H1 (cell line): ENCODE measurements around the gene UMAD1. TPM values are rescaled to one million over a fixed set of nuclear protein-coding genes. Genes with fewer than 3 reads are reported as not detected.

Experiments
- CTCF ChIA-PET: fragments of 300-600 bp; sonication (Branson Sonifier 250); formaldehyde crosslinking; loops from one replicate; lab custom pipeline; 2021; ENCODE audit not compliant: partially characterized antibody; lab: Charles Lee
- POLR2A ChIA-PET: fragments of 300-600 bp; sonication (Branson Sonifier 250); formaldehyde crosslinking; loops from one replicate; lab custom pipeline; 2021; ENCODE audit warnings: inconsistent platforms; ENCODE audit not compliant: partially characterized antibody; lab: Charles Lee
- DNase-seq, 2 experiments: peaks; one replicate each; pipeline versions ENCODE4 v3.0.0 to v3.0.0-alpha.2; 2010 to 2022; ENCODE audit warnings: low spot score in 2 of 2, low read depth in 1 of 2, mixed read lengths in 1 of 2
- FAIRE-seq: peaks from 2 replicates; lab custom pipeline; 2011; peaks lifted over from hg19 to GRCh38; lab: Jason Lieb, UNC
- H2AFZ ChIP-seq: 2 replicates; pipeline ENCODE4 v1.8.1; 2012; ENCODE audit warnings: low read length, inconsistent platforms
- H2AK5ac ChIP-seq: 2 replicates; pipeline ENCODE4 v1.6.1; 2013; ENCODE audit warnings: low read depth, low read length
- H2BK120ac ChIP-seq: replicated peaks from 2 replicates; pipeline ENCODE3; 2013; ENCODE audit warnings: low read depth, low read length, inconsistent platforms
- H2BK12ac ChIP-seq: 2 replicates; pipeline ENCODE4 v1.6.1; 2013; ENCODE audit warnings: low read depth, low read length
- H2BK15ac ChIP-seq: 2 replicates; pipeline ENCODE4 v1.6.1; 2013; ENCODE audit warnings: low read length
- H2BK20ac ChIP-seq: 2 replicates; pipeline ENCODE4 v1.6.1; 2013; ENCODE audit warnings: low read length
- H2BK5ac ChIP-seq: 2 replicates; pipeline ENCODE4 v1.6.1; 2013; ENCODE audit warnings: low read depth, low read length
- H3K14ac ChIP-seq: 2 replicates; pipeline ENCODE4 v1.6.1; 2013; ENCODE audit warnings: inconsistent platforms; ENCODE audit not compliant: insufficient read length
- H3K18ac ChIP-seq: 2 replicates; pipeline ENCODE4 v1.6.1; 2013; ENCODE audit warnings: low read length; ENCODE audit errors: extremely low read depth
- H3K23ac ChIP-seq: 2 replicates; pipeline ENCODE4 v1.6.1; 2013; ENCODE audit warnings: inconsistent platforms; ENCODE audit not compliant: insufficient read length
- H3K23me2 ChIP-seq: 2 replicates; pipeline ENCODE4 v1.6.1; 2013; ENCODE audit warnings: low read depth, low read length
- H3K27ac ChIP-seq: 2 replicates; pipeline ENCODE4 v1.6.1; 2011; ENCODE audit warnings: low read depth, low read length, inconsistent platforms
- H3K27me3 ChIP-seq, 4 experiments: replicated peaks in 1 of 4; 1 replicate in 1 of 4; 2 replicates in 3 of 4; pipeline versions ENCODE4 v1.6.1 to v1.8.1; 2011 to 2013; ENCODE audit warnings: low read length in 3 of 4, mild to moderate bottlenecking in 3 of 4, inconsistent platforms in 2 of 4, mixed read lengths in 2 of 4, moderate library complexity in 1 of 4; ENCODE audit not compliant: control insufficient read depth in 3 of 4, insufficient read depth in 3 of 4; ENCODE audit errors: extremely low read depth in 1 of 4
- H3K36me3 ChIP-seq, 4 experiments: 2 replicates each; pipeline versions ENCODE4 v1.6.1 to v1.8.1; 2011 to 2013; ENCODE audit warnings: mild to moderate bottlenecking in 4 of 4, low read length in 3 of 4, moderate library complexity in 2 of 4, control low read depth in 1 of 4, inconsistent platforms in 1 of 4; ENCODE audit not compliant: insufficient read depth in 4 of 4, control insufficient read depth in 2 of 4
- H3K4ac ChIP-seq: replicated peaks from 2 replicates; pipeline ENCODE3; 2013; ENCODE audit warnings: low read length, low read depth, mixed read lengths, inconsistent platforms; ENCODE audit not compliant: insufficient read length
- H3K4me1 ChIP-seq, 4 experiments: replicated peaks in 1 of 4; 1 replicate in 1 of 4; 2 replicates in 3 of 4; pipeline versions ENCODE4 v1.6.1 to v1.8.1; 2011 to 2013; ENCODE audit warnings: low read length in 3 of 4, inconsistent platforms in 2 of 4, mixed read lengths in 1 of 4; ENCODE audit not compliant: insufficient read depth in 4 of 4, control insufficient read depth in 3 of 4
- H3K4me2 ChIP-seq, 2 experiments: 2 replicates each; pipeline versions ENCODE4 v1.6.1 to v1.8.1; 2011 to 2013; ENCODE audit warnings: low read depth in 2 of 2, low read length in 2 of 2, control low read depth in 1 of 2, inconsistent platforms in 1 of 2, mild to moderate bottlenecking in 1 of 2; ENCODE audit not compliant: insufficient read depth in 1 of 2
- H3K4me3 ChIP-seq, 4 experiments: fragments of 200-600, 300-600 bp in 1 of 4; sonication (generic), shearing (Covaris generic), sonication (Bioruptor Twin) in 1 of 4; 2 replicates each; pipeline versions ENCODE4 v1.5.1 to v1.8.1; 2011 to 2016; ENCODE audit warnings: low read length in 4 of 4, low read depth in 3 of 4, control low read depth in 2 of 4, inconsistent platforms in 2 of 4, mild to moderate bottlenecking in 2 of 4, mixed read lengths in 1 of 4, moderate library complexity in 1 of 4; ENCODE audit not compliant: insufficient read depth in 2 of 4; ENCODE audit errors: extremely low read depth in 1 of 4
- H3K56ac ChIP-seq: replicated peaks from 2 replicates; pipeline ENCODE3; 2013; ENCODE audit warnings: low read depth, mild to moderate bottlenecking, mixed read lengths, low read length, inconsistent platforms; ENCODE audit not compliant: insufficient read length
- H3K79me1 ChIP-seq: 2 replicates; pipeline ENCODE4 v1.6.1; 2013; ENCODE audit warnings: low read depth, low read length, control low read depth
- H3K79me2 ChIP-seq, 2 experiments: 2 replicates each; pipeline versions ENCODE4 v1.6.1 to v1.8.1; 2012 to 2013; ENCODE audit warnings: low read length in 2 of 2, mild to moderate bottlenecking in 2 of 2, inconsistent platforms in 1 of 2; ENCODE audit not compliant: insufficient read depth in 2 of 2, control insufficient read depth in 1 of 2
- H3K9ac ChIP-seq, 4 experiments: replicated peaks in 1 of 4; 1 replicate in 1 of 4; 2 replicates in 3 of 4; pipeline versions ENCODE4 v1.6.1 to v1.8.1; 2011 to 2013; ENCODE audit warnings: low read depth in 3 of 4, low read length in 3 of 4, control low read depth in 2 of 4, mild to moderate bottlenecking in 2 of 4, moderate library complexity in 2 of 4, inconsistent platforms in 1 of 4; ENCODE audit errors: extremely low read depth in 1 of 4
- H3K9me3 ChIP-seq, 2 experiments: 2 replicates each; pipeline versions ENCODE4 v1.6.1 to v1.8.1; 2012 to 2013; ENCODE audit warnings: mild to moderate bottlenecking in 2 of 2, moderate library complexity in 2 of 2, control low read depth in 1 of 2, inconsistent platforms in 1 of 2, low read depth in 1 of 2, low read length in 1 of 2, mixed read lengths in 1 of 2; ENCODE audit not compliant: insufficient read depth in 2 of 2
- H4K20me1 ChIP-seq, 2 experiments: replicated peaks in 1 of 2; 2 replicates each; pipeline versions ENCODE3 to v1.8.1; 2011 to 2013; ENCODE audit warnings: inconsistent platforms in 2 of 2, low read length in 2 of 2, mild to moderate bottlenecking in 1 of 2; ENCODE audit not compliant: insufficient read depth in 2 of 2, control insufficient read depth in 1 of 2
- H4K5ac ChIP-seq: 2 replicates; pipeline ENCODE4 v1.6.1; 2013; ENCODE audit warnings: low read length, low read depth, mixed read lengths, inconsistent platforms; ENCODE audit not compliant: insufficient read length
- H4K8ac ChIP-seq: 2 replicates; pipeline ENCODE4 v1.8.0; 2013; ENCODE audit warnings: mild to moderate bottlenecking, moderate library complexity, low read length, inconsistent platforms; ENCODE audit not compliant: insufficient read depth; ENCODE audit errors: extremely low read depth
- H4K91ac ChIP-seq: replicated peaks from 2 replicates; pipeline ENCODE3; 2013; ENCODE audit warnings: low read length, mixed read lengths, inconsistent platforms; ENCODE audit not compliant: insufficient read length
- BCL11A ChIP-seq, 2 experiments: IDR thresholded peaks; one replicate each; pipeline ENCODE4 v1.6.1; 2011; ENCODE audit warnings: low read depth in 2 of 2, low read length in 2 of 2, mild to moderate bottlenecking in 2 of 2
- CREB1 ChIP-seq: IDR thresholded peaks from 2 replicates; pipeline ENCODE4 v1.6.1; 2012; ENCODE audit warnings: inconsistent platforms
- MAX ChIP-seq: IDR thresholded peaks from 2 replicates; pipeline ENCODE4 v1.6.1; 2012; ENCODE audit warnings: inconsistent platforms
- NANOG ChIP-seq: IDR thresholded peaks from 2 replicates; pipeline ENCODE4 v1.6.1; 2011; ENCODE audit warnings: low read length, low read depth, mild to moderate bottlenecking, inconsistent platforms; ENCODE audit not compliant: insufficient read depth, poor library complexity, severe bottlenecking
- POU5F1 ChIP-seq: IDR thresholded peaks from 2 replicates; pipeline ENCODE4 v1.6.1; 2011; ENCODE audit warnings: low read depth, mild to moderate bottlenecking, low read length, moderate library complexity
- SIN3A ChIP-seq, 2 experiments: IDR thresholded peaks in 1 of 2; conservative IDR thresholded peaks in 1 of 2; 2 replicates each; pipeline ENCODE4 v1.6.1; 2011 to 2012; ENCODE audit warnings: low read length in 2 of 2, improper control_type of control experiment in 1 of 2, low read depth in 1 of 2, mild to moderate bottlenecking in 1 of 2
- TAF1 ChIP-seq: IDR thresholded peaks from 2 replicates; pipeline ENCODE4 v1.6.1; 2011; ENCODE audit warnings: mild to moderate bottlenecking, low read depth, low read length
- YY1 ChIP-seq: IDR thresholded peaks from 2 replicates; pipeline ENCODE4 v1.6.1; 2011; ENCODE audit warnings: low read depth, mild to moderate bottlenecking, low read length
- WGBS, 2 experiments: shearing (Covaris generic) in 1 of 2; methylation state at CpG; one replicate each; pipeline versions ENCODE4 v1.1.6 to v1.1.7; 2013 to 2015; ENCODE audit warnings: low lambda C conversion rate in 2 of 2, mixed read lengths in 2 of 2, inconsistent platforms in 1 of 2, low coverage in 1 of 2, missing lambda C conversion rate in 1 of 2; ENCODE audit not compliant: insufficient replicate concordance in 2 of 2, insufficient coverage in 1 of 2, insufficient read length in 1 of 2; ENCODE audit errors: extremely low coverage in 1 of 2, missing lambda C conversion rate in 1 of 2; 5-methylcytosine and 5-hydroxymethylcytosine counted together
- polyA plus RNA-seq, 7 experiments: library from polyadenylated mRNA; depleted of rRNA in 3 of 7; stranded (reverse) in 5 of 7; unstranded in 2 of 7; fragments of >200 nt in 5 of 7; fragments of 200-250 nt in 2 of 7; gene quantifications; 1 replicate in 5 of 7; 2 replicates in 1 of 7; 4 replicates in 1 of 7; pipeline versions ENCODE4 v1.2.1 to v1.2.3, GENCODE V29; 2011 to 2013; ENCODE audit warnings: missing spikeins in 2 of 7, mixed read lengths in 2 of 7
- total RNA-seq: library from RNA; stranded (reverse); fragmentation: NEBNext Ultra II Directional; extraction: Animal tissue kit (Norgen Biotek cat#: 25700); gene quantifications from 2 replicates; pipeline ENCODE4 v1.2.1, GENCODE V29; 2021

UMAD1 gene
- total and polyA plus RNA-seq, 2 of the 8 experiments (the other 6 are each of a cell fraction or from before 2014, with no cell fraction given) = 10.4 to 12.3 TPM

GRCh38 chr7:7761974-7762779 lies 121.6 kb downstream of the UMAD1 start:
- Histone ChIP-seq H2BK15ac (no peak overlapping the region), H2AK5ac (no peak overlapping the region), H3K14ac (no peak overlapping the region), H2AFZ (no peak overlapping the region), H3K56ac (no peak overlapping the region), H3K36me3 (no peaks in the 10 kb centered on the region), H3K18ac (no peak overlapping the region), H3K79me1 (no peaks in the 10 kb centered on the region), H3K27me3 (peaks cover 0 to 1% (median 0%) of the 10 kb centered on the region in 4 experiments; a peak in 1 of 7 replicates), H4K91ac (no peak overlapping the region), H2BK20ac (no peak overlapping the region), H3K4ac (no peak overlapping the region), H3K9ac (no peak overlapping the region), H3K9me3 (no peaks in the 10 kb centered on the region), H3K79me2 (no peaks in the 10 kb centered on the region), H2BK12ac (no peak overlapping the region), H3K4me1 (no peaks in the 10 kb centered on the region), H4K8ac (no peak overlapping the region), H2BK120ac (no peak overlapping the region), H4K20me1 (no peaks in the 10 kb centered on the region), H2BK5ac (no peak overlapping the region), H3K27ac (no peak overlapping the region), H3K4me3 (no peak overlapping the region), H3K23me2 (no peaks in the 10 kb centered on the region), H3K4me2 (no peak overlapping the region), H4K5ac (no peak overlapping the region), H3K23ac (no peak overlapping the region)
- FAIRE-seq (no peak), DNase-seq (no peak)
- POLR2A ChIA-PET = no interaction called here
- no peak for TF ChIP-seq NANOG
- TF ChIP-seq POU5F1 = no peak
- no peak for TF ChIP-seq TAF1
- no peak for TF ChIP-seq SIN3A (conservative IDR thresholded peaks at IDR 0.05 in 1 of 2, IDR thresholded peaks at IDR 0.05 in 1 of 2; ENCODE audit: low read depth in 1 of 2, low read length in 2 of 2)
- no peak for TF ChIP-seq YY1
- no peak for TF ChIP-seq MAX
- no peak for TF ChIP-seq CREB1
- no peak for TF ChIP-seq BCL11A (IDR thresholded peaks at IDR 0.05; ENCODE audit: low read depth in 2 of 2, low read length in 2 of 2)
- CTCF ChIA-PET = no interaction called here
- 91% methylated on average over 9 of the region's 9 CpGs; no CpG with 5 or more reads in 1 of the 2 experiments for WGBS, 2 experiments
